Cardiac septum (tissue), 1 donor: ENCODE measurements around the gene SEC23A. TPM values are rescaled to one million over a fixed set of nuclear protein-coding genes. Genes with fewer than 3 reads are reported as not detected.
"Not testable (repeated sequence)": the region's sequence is repeated elsewhere in the genome, so short reads cannot be mapped to it uniquely, and the experiment has no call there.

ENCODE experiments used
- DNase-seq: peaks from one replicate; pipeline ENCODE4 v3.0.0-alpha.2; 2020; ENCODE audit warnings: low spot score
- intact Hi-C: fragments of 100-400 bp; cut with DNase I; formaldehyde crosslinking; loops from one replicate; pipeline ENCODE4 v1.14.0; 2022
- total RNA-seq: library from RNA; stranded (reverse); fragmentation: NEBNext Ultra II Directional; extraction: Animal tissue kit (Norgen Biotek cat#: 25700); gene quantifications from one replicate; pipeline ENCODE4 v1.2.1, GENCODE V29; 2021
- donor health status: DM: no; HTN: no; CAD: no.

Gene SEC23A
- total RNA-seq, 1 donor from 2014 or later: 90.9 TPM

DNA sequence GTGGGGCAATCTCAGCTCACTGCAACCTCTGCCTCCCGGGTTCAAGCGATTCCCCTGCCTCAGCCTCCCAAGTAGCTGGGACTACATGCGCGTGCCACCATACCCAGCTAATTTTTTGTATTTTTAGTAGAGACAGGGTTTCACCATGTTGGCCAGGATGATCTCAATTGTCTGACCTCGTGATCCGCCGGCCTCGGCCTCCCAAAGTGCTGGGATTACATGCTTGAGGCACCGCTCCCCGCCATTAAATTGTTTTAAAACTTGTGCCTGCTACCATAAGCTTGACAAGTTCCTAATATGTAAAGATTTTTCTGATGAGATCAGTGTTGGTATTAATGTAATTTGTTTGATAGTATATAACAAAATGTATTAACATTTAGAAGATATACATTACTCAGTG, 3.8 kb downstream of the SEC23A start:
- intact Hi-C loops, DNase-seq: not testable (repeated sequence)

DNA sequence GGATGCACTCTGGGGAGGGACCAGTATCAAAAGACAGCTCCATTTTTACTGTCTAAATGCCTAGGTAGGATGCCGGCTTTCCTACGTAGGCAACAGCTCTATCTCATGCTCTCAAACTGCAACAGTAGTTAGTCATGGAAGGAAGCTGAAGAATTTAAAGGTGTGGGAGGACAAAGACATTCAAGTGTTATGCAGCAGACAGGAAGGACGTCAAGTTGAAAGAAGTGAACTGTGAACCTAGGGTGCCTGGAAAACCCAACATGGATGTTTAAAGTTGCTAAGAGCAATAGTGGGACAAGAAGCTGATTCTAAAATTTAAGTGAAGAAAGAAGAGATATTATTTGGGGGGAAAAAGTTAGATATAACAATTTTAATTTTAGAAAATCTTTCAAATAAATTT, 5.9 kb downstream of the SEC23A start:
- intact Hi-C loops: no loop called here
- DNase-seq: no peak

DNA sequence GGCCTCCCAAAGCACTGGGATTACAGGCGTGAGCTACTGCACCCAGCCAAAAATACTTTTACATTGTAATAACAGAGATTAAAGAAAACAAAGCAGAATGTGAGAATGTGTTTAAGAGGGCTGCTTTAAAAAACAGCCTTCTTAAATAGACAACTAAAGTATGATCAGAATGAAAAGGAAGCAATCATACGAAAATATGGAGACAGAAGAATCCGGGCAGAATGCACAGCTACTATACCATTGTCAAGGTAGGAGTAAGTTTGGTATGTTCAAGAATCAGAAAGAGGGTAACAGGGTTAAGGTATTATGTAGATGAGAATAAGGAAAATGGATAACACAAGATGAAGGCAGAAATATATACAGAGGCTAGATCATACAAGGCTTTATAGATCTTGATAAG, 8.5 kb downstream of the SEC23A start:
- intact Hi-C loops: no loop called here
- DNase-seq: no peak

DNA sequence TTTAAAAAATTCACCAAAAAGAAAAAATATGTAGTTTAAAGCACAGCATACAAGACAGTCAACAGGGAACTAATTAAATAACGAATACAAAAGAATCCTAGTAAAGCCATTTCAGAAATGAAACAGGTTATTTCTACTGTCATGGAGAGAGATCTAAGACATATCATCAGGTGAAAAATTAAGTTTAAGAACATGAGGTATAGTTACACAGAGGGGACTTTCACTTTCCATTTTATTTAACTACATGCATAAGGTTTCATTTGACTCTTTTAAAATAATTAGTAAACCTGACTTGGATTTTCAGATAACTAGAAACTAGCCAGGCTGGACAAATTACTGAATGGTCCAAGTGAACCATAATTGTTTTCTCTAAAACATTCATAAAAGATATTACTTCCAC, 11.3 kb downstream of the SEC23A start:
- DNase-seq: no peak
- intact Hi-C loops: no loop called here

DNA sequence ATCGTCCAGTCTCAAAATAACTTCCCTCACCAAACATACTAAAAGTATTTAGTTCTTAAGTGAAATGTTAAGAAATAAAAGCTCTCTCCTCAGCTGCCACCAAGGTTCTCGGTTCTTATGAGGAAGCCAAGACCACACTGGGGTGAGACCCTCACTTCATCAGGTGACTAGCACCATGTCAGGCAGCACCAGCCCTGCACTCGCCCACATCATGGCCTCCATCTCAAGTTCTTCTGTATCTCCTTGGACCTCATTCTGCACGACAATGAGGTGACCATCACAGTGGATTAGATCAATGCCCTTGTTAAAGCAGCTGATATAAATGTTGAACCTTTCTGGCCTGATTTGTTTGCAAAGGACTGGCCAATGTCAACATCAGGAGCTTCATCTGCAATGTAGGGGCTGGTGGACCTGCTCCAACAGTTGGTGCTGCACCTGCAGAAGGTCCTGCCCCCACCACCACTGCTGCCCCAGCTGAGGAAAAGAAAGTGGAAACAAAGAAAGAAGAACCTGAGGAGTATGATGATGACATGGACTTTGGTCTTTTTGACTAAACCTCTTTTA, 12.4 kb downstream of the SEC23A start:
- intact Hi-C loops: no loop called here
- no peak for DNase-seq

DNA sequence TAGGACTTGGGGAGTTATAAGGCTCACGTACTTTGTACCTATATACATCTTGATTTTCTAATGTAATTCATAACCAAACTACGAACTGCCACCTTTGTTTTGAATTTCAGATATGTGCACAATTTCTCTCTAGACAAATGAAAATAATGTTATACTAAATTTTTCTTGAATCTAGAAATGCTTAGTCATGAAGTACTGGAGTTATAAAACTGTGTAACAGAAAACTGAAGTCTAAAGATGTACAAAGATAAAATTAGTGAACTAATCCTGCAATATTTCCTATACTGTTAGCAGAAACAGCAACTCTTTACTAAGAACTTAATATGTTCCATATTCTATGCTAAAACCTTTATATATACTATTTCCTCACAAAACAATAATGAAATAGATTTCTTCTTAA, 15.5 kb downstream of the SEC23A start:
- no peak for DNase-seq
- intact Hi-C loops: no loop called here

DNA sequence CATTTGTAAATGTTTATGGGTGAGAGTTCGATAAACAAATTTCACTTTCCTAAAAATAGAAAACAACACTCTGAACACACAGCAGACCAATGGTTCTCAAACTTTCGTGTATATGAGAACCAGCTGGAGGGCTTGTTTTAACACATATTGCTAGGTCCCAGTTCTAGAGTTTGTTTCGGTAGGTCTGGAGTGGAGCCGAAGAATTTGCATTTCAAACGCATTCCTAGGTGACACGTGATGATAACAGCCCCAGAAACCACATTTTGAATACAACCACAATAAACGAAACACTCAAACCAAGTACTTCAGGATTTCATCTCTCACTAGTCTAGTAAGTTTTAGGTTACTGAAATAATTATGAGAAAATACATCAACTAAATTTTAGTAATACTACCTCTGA, 17.1 kb downstream of the SEC23A start:
- intact Hi-C loops: no loop called here
- no peak for DNase-seq

DNA sequence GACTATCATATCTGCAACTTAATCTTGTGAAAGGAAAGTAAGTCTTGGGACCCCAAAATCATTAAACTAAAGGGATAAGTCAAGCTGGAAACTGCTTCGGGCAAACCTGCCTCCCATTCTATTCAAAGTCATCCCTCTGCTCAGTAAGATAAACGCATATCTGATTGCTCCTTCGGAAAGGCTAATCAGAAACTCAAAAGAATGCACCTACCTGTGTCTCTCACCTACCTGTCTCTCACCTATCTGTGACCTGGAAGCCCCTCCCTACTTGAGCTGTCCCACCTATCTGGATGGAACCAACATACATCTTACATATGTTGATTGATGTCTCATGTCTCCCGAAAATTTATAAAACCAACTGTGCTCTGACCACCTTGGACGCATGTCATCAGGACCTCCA, 19.9 kb downstream of the SEC23A start:
- no peak for DNase-seq
- intact Hi-C loops: no loop called here

DNA sequence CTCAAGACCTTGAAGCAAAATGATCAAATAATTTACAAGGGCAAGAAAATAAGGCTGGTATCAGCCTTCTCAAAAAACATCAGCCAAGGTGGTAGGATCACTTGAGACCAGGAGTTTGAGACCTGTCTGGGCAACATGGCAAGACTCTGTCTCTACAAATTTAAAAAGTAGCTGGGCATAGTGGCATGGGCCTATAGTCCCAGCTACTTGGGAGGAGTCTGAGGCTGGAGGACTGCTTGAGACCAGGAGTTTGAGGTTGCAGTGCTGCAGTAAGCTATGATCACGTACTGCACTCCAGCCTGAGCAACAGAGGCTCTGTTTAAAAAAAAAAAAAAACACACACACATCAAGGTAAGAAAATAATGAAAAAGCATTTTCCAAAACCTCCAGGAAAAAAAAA, 22.1 kb downstream of the SEC23A start:
- DNase-seq: no peak
- intact Hi-C loops: no loop called here

DNA sequence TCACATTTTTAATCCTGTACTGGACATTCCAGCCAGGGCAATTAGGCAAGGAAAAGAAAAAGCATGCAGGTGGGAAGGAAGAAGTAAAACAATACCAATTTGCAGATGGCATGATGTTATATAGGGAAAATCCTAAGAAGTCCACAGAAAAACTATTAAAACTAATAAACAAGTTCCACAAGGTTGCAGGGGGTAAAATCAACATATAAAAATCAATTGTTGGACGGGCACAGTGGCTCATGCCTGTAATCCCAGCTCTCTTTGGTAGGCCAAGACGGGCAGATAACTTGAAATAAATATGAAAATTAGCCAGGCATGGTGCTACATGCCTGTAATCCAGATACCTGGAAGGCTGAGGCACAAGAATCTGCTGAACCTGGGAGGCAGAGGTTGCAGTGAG, 31.9 kb downstream of the SEC23A start:
- intact Hi-C loops: no loop called here
- DNase-seq: no peak

DNA sequence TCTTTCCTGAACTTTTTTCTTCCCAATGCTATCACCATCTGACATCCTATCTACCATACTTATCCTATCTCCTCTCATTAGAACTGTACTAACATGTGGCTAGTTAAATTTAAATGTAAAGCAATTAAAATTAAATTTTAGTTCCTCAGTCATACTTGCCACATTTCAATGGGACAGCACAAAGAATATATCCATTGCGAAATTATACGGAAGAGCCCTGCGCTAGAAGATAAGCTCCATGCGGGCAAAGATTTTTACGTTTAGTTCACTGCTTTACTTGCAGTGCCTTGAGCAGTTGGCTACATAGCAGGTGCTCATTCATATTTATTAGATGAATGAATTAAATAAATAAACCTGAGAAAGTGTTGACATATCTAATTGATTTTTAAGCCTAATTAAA, 33.1 kb downstream of the SEC23A start:
- no peak for DNase-seq
- intact Hi-C loops: no loop called here

DNA sequence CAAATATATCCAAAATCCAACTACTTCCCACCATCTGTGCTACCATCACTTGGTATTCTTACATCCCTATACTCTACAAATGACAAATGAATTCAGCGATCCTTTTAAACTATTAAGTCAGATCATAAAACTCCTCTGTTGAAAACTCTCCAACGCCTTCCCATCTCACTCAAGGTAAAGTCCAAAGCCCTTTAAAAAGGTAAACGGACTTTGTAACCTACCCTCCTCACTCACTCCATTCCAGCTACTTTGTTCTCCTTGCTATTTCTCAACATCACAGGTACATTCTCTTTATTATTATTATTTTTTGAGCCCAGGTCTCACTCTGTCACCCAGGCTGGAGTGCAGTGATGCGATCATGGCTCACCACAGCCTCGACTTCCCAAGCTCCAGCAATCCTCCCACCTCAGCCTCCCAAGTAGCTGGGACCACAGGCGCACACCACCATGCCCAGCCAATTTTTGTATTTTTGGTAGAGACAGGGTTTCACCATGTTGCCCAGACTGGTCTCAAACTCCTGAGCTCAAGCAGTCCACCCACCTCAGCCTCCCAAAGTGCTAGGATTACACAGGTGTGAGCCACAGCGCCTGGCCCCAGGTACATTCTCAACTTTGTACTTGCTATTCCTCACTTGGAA, 33.7 kb downstream of the SEC23A start:
- DNase-seq, intact Hi-C loops: not testable (repeated sequence)

DNA sequence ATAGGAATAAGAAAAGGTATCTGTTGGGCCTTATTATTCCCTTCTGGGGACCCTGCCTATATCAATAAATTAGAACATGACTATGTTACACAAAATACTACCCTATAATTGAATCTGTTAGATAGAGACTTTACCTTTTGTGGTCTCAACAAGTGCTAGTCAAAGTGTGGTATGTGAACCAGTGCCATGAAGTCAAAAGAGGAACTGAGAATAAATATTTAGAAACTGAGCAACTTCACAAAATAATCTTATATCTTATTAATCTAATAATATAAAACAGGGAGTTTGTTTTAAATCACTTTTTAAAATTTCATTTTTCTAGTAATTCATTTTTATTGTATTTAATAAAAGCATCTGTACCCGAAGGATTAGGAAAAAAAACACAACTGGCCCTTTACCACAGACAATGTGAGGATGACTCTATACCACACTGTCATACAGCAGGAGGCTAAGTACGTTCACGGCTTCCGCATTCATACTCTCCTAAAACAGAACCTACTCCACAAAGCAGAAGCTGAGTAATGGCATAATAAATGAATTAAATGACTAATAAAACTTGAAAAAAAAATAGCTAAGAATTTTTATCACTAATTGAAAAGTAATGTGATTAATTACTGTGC, 42.1 kb downstream of the SEC23A start:
- intact Hi-C loops: no loop called here

DNA sequence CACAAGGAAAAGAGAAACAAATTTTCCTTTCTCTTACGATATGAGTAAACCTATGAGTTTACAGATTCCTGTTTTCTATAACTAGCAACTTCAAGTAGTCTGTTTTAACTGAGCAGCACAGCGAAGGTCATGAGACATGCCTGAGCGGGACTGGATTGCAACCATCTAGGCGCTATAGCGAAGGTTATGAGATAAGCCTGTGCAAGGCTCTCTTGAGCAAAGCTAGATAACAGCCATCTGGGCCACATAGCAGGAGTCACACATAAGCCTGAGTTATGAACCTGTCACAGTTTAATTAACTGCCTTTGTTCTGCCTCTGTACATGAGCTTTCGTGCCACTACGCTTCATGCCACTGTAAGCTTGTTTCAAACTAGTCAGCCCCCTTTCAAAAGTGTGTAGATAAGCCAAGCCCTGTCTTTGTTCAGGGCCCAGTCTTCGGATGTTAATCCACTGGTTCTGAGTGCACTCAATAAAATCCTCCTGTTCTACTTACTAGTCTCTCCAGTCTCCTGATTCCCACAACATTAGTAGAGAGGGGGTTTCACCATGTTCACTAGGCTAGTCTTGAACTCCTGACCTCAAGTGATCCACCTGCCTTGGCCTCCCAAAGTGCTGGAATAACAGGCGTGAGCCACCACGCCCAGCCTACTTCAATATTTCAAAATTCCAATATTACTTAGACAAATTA, 47.1 kb downstream of the SEC23A start:
- intact Hi-C loops: no loop called here
- DNase-seq: no peak

More for the DNA sequence above, 42.1 kb downstream of the SEC23A start:
- no peak for DNase-seq

DNA sequence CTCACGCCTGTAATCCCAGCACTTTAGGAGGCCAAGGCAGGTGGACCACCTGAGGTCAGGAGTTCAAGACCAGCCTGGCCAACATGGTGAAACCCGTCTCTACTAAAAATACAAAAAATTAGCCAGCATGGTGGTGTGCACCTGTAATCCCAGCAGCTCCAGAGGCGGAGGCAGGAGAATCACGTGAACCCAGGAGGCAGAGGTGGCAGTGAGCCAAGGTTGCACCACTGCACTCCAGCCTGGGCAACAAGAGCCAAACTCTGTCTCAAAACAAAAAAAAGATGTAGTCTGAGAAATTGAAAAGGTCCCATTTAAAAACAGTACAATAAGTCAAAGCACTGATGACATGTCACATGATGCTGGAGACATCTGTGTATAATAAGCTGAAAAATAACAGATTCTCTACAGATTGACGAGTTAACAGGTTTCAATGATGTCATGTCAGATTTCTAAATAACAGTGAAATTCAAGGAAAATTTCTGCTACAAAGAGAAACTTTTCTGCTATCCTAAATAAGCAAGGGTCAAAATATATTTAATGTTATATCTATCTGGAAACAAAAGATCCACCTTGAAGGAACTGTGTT, 50.1 kb downstream of the SEC23A start:
- DNase-seq, intact Hi-C loops: not testable (repeated sequence)

DNA sequence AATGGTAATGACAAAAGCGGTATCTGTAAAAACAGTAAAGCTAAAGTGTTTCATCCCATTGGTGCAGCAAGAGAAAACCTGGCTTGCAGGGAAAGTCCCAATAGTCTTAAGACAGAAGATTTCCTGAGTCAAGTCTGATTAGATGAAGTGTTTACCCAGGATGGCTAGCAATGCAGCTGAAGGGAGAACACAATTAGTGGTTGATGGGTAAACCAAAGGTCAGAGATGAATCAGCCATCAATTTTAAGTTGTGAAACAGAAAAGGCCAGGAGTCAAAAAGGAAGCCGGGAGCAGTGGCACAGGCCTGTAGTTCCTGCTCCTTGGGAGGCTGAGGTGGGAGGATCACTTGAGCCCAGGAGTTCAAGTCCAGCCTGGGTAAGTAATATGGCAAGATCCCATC, 52.6 kb downstream of the SEC23A start:
- intact Hi-C loops: no loop called here
- no peak for DNase-seq

DNA sequence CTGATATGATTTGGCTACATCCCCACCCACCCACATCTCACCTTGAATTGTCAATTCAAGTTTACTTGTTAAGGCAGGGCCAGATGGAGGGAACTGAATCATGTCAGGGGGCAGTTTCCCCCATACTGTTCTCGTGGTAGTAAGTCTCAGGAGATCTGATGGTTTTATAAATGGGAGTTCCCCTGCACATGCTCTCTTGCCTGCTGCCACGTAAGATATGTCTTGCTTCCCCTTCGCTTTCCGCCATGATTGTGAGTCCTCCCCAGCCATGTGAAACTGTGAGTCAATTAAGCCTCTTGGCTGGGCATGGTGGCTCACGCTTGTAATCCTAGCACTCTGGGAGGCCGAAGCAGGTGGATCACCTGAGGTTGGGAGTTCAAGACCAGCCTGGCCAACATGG, 57.1 kb downstream of the SEC23A start:
- not testable (repeated sequence) for DNase-seq

DNA sequence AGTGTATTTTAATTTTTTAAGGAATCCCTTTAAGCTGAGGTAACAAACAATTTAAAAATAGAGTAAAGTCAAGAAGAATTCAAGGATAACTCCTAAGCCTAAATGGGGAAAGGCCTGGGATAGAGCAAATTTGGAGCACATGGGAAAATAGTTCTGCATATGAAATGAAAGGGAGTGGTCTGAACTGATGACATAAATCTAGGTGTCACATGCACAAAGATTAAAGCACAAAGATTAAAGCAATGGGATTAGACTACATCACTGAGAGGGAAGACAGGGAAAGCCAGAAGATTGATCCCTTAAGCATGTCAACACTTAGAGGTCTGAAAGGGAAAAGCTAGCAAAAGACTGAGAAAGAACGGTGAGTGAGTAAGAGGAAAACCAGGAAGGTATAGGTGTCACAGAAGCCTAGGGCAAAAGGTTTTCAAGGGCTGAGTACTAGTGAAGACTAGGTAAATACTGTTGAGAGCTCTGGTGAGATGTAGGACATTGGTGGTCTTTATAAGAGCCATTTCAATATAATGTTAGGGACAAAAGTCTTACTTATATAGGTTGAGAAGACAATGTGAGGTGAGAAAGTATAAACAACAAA, 59.6 kb downstream of the SEC23A start:
- intact Hi-C loops: no loop called here
- DNase-seq: no peak

More for the DNA sequence above, 57.1 kb downstream of the SEC23A start:
- intact Hi-C loops: not testable (repeated sequence)

DNA sequence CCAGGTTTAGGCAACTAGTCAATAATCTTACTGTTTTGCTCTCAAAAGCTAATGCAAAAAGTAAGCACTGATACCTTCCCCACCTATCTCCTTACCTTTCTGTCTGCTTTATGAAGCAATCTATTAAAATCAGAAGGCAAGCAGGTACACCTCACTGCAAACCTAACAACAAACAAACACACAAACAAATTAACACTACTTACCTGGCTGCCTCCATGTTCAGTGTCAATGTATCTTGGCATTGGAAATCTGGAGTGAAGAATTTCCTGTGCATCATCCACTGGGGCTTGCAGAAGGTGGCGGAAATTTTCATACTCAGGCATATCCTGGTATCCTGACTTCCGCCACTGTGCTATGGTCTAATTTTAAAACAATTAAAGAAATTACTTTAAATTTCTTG, 62.5 kb downstream of the SEC23A start:
- intact Hi-C loops: no loop called here
- DNase-seq: no peak

DNA sequence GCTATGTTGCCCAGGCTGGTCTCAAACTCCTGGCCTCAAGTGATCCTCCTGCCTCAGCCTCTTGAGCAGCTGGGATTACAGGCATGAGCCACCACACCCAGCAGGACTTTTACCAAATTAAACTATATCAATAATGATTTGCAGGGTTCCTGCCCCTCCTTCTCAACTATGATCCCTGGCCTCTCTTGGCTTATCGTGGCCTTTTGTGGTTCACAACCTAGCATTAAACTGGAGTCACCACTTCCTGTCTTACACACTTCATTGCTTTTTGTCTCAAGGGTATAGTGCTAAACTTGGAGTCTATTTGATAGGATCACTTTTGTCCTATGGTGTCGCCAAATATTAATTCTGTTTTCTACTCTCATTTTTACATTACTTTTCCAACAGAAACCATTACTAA, 64.5 kb downstream of the SEC23A start:
- intact Hi-C loops: loop anchor here (10.0 kb wide), 1 partner anchor 1134 kb away; no protein-coding TSS in a partner anchor
- DNase-seq: no peak
